HepG2 (cell line): ENCODE results near the gene VARS1. TPM values are rescaled to one million over a fixed set of nuclear protein-coding genes. Genes with fewer than 3 reads are reported as not detected.

ENCODE experiments used
- CCAR2 ChIP-seq: fragments of 200-400 bp; formaldehyde crosslinking; optimal IDR thresholded peaks from 2 replicates; pipeline ENCODE3; 2018; ENCODE audit warnings: low read depth, mild to moderate bottlenecking, low read length, moderate library complexity
- GFI1 ChIP-seq: sonication (generic); formaldehyde crosslinking; IDR thresholded peaks from 2 replicates; pipeline ENCODE4 v1.5.0; 2020; ENCODE audit warnings: missing genetic modification reagents, mild to moderate bottlenecking, borderline replicate concordance
- HNRNPK ChIP-seq: fragments of 200-400 bp; formaldehyde crosslinking; IDR thresholded peaks from 2 replicates; pipeline ENCODE4 v1.6.1; 2018; ENCODE audit warnings: low read length, low read depth, moderate library complexity, mild to moderate bottlenecking; ENCODE audit not compliant: poor library complexity, severe bottlenecking
- KAT8 ChIP-seq: IDR thresholded peaks from 2 replicates; pipeline ENCODE4 v1.6.1; 2016; ENCODE audit warnings: missing genetic modification reagents, missing compliant biosample characterization
- NPAS2 ChIP-seq: sonication (generic); formaldehyde crosslinking; IDR thresholded peaks from 2 replicates; pipeline ENCODE4 v1.8.0; 2022; ENCODE audit warnings: mild to moderate bottlenecking, missing genetic modification reagents, borderline replicate concordance
- RARA ChIP-seq: IDR thresholded peaks from 2 replicates; pipeline ENCODE4 v1.6.1; 2016; ENCODE audit warnings: missing genetic modification reagents, missing compliant biosample characterization
- SMARCE1 ChIP-seq: fragments of 450-650 bp; IDR thresholded peaks from 2 replicates; pipeline ENCODE4 v1.6.1; 2017; ENCODE audit warnings: borderline replicate concordance
- SOX5 ChIP-seq: IDR thresholded peaks from 2 replicates; pipeline ENCODE4 v1.6.1; 2016; ENCODE audit warnings: borderline replicate concordance
- TCF7 ChIP-seq: sonication (generic); IDR thresholded peaks from 2 replicates; pipeline ENCODE4 v1.6.1; 2016; ENCODE audit warnings: antibody characterized with exemption, low read depth
- TMF1 ChIP-seq: sonication (generic); formaldehyde crosslinking; IDR thresholded peaks from 2 replicates; pipeline ENCODE4 v1.8.1; 2022; ENCODE audit warnings: low read depth, missing genetic modification reagents
- ZNF354B ChIP-seq: sonication (generic); formaldehyde crosslinking; IDR thresholded peaks from 2 replicates; pipeline ENCODE4 v1.8.0; 2022; ENCODE audit warnings: mild to moderate bottlenecking, missing genetic modification reagents
- ZNF746 ChIP-seq: sonication (generic); formaldehyde crosslinking; IDR thresholded peaks from 2 replicates; pipeline ENCODE4 v1.8.0; 2022; ENCODE audit warnings: mild to moderate bottlenecking, missing genetic modification reagents
- ZNF776 ChIP-seq: sonication (generic); formaldehyde crosslinking; IDR thresholded peaks from 2 replicates; pipeline ENCODE4 v1.4.0; 2020; ENCODE audit warnings: mild to moderate bottlenecking, missing genetic modification reagents
- polyA plus RNA-seq, 8 experiments: library from polyadenylated mRNA; depleted of rRNA in 3 of 8; stranded (reverse) in 7 of 8; unstranded in 1 of 8; fragments of >200 nt; fragmentation: Illumina TruSeq in 4 of 8; extraction: Trizol in 4 of 8; gene quantifications; 2 replicates each; pipeline versions ENCODE4 v1.2.1 to v1.2.3, GENCODE V29; 2011 to 2016; ENCODE audit warnings: low read depth in 4 of 8, missing spikeins in 1 of 8, mixed read lengths in 1 of 8; ENCODE audit not compliant: insufficient read depth in 1 of 8
- total RNA-seq, 5 experiments: library from RNA; depleted of rRNA; stranded (reverse); fragments of >200 nt; fragmentation: Illumina TruSeq; extraction: Trizol; gene quantifications; 2 replicates each; pipeline ENCODE4 v1.2.3, GENCODE V29; 2016; ENCODE audit warnings: low read depth in 1 of 5
- TF ChIP-seq, protein P1 (sequence below): sonication (generic); formaldehyde crosslinking; IDR thresholded peaks from 2 replicates; pipeline ENCODE4 v1.5.0; 2020; ENCODE audit warnings: missing genetic modification reagents, mild to moderate bottlenecking, borderline replicate concordance
- TF ChIP-seq, protein P2 (sequence below): sonication (generic); formaldehyde crosslinking; IDR thresholded peaks from 2 replicates; pipeline ENCODE4 v1.4.0; 2020; ENCODE audit warnings: low read depth, mild to moderate bottlenecking, missing genetic modification reagents
- TF ChIP-seq, protein P3 (sequence below): sonication (generic); formaldehyde crosslinking; IDR thresholded peaks from 2 replicates; pipeline ENCODE4 v1.5.1; 2020; ENCODE audit warnings: mild to moderate bottlenecking, missing genetic modification reagents, borderline replicate concordance
- TF ChIP-seq, protein P4 (sequence below): sonication (generic); formaldehyde crosslinking; IDR thresholded peaks from 2 replicates; pipeline ENCODE4 v1.5.0; 2020; ENCODE audit warnings: mild to moderate bottlenecking, missing genetic modification reagents
- TF ChIP-seq, protein P5 (sequence below): sonication (generic); formaldehyde crosslinking; IDR thresholded peaks from 2 replicates; pipeline ENCODE4 v1.8.0; 2022; ENCODE audit warnings: mild to moderate bottlenecking, missing genetic modification reagents
- TF ChIP-seq, protein P6 (sequence below): sonication (generic); formaldehyde crosslinking; IDR thresholded peaks from 2 replicates; pipeline ENCODE4 v1.4.0; 2020; ENCODE audit warnings: mild to moderate bottlenecking, missing genetic modification reagents, borderline replicate concordance

The VARS1 gene
- total and polyA plus RNA-seq, 2 of the 13 experiments (the other 11 are each of a cell fraction or from before 2014, with no cell fraction given) = 14.7 to 56.1 TPM

DNA sequence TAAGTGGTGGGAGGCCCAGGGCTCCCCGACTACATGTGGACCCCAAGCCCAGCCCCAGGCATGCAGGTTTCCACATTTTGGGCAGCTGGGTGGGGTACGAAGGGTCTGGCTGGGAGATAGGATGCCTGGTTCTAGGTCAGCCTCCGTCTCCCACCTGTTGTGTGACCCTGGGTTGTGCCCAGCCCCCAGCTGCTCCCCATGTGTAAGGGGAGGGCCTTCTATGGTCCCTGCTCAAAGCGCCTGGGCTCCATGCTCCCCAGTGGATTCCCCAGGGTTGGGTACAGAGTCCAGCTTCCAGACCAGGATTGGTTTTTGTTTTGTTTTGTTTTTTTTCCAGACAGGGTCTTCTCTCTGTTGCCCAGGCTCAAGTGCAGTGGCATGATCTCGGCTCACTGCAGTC, 17.4 kb downstream of the VARS1 start (continued):
- TF ChIP-seq, protein P1, sequence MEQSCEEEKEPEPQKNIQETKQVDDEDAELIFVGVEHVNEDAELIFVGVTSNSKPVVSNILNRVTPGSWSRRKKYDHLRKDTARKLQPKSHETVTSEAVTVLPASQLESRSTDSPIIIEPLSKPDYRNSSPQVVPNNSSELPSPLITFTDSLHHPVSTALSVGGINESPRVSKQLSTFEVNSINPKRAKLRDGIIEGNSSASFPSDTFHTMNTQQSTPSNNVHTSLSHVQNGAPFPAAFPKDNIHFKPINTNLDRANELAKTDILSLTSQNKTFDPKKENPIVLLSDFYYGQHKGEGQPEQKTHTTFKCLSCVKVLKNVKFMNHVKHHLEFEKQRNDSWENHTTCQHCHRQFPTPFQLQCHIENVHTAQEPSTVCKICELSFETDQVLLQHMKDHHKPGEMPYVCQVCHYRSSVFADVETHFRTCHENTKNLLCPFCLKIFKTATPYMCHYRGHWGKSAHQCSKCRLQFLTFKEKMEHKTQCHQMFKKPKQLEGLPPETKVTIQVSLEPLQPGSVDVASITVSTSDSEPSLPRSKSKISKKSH (CRISPR knock-in tag) = no peak
- TF ChIP-seq, protein P2, sequence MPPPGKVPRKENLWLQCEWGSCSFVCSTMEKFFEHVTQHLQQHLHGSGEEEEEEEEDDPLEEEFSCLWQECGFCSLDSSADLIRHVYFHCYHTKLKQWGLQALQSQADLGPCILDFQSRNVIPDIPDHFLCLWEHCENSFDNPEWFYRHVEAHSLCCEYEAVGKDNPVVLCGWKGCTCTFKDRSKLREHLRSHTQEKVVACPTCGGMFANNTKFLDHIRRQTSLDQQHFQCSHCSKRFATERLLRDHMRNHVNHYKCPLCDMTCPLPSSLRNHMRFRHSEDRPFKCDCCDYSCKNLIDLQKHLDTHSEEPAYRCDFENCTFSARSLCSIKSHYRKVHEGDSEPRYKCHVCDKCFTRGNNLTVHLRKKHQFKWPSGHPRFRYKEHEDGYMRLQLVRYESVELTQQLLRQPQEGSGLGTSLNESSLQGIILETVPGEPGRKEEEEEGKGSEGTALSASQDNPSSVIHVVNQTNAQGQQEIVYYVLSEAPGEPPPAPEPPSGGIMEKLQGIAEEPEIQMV (CRISPR knock-in tag) = no peak
- TF ChIP-seq CCAR2 = no peak
- TF ChIP-seq, protein P3, sequence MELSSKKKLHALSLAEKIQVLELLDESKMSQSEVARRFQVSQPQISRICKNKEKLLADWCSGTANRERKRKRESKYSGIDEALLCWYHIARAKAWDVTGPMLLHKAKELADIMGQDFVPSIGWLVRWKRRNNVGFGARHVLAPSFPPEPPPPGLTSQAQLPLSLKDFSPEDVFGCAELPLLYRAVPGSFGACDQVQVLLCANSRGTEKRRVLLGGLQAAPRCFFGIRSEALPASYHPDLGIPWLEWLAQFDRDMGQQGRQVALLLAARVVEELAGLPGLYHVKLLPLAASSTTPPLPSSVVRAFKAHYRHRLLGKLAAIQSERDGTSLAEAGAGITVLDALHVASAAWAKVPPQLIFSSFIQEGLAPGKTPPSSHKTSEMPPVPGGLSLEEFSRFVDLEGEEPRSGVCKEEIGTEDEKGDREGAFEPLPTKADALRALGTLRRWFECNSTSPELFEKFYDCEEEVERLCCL (CRISPR knock-in tag) = no peak
- TF ChIP-seq SOX5 = no peak; the same call in 1 of the 2 replicates
- no peak for TF ChIP-seq TCF7
- TF ChIP-seq, protein P4, sequence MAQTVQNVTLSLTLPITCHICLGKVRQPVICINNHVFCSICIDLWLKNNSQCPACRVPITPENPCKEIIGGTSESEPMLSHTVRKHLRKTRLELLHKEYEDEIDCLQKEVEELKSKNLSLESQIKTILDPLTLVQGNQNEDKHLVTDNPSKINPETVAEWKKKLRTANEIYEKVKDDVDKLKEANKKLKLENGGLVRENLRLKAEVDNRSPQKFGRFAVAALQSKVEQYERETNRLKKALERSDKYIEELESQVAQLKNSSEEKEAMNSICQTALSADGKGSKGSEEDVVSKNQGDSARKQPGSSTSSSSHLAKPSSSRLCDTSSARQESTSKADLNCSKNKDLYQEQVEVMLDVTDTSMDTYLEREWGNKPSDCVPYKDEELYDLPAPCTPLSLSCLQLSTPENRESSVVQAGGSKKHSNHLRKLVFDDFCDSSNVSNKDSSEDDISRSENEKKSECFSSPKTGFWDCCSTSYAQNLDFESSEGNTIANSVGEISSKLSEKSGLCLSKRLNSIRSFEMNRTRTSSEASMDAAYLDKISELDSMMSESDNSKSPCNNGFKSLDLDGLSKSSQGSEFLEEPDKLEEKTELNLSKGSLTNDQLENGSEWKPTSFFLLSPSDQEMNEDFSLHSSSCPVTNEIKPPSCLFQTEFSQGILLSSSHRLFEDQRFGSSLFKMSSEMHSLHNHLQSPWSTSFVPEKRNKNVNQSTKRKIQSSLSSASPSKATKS = no peak
- TF ChIP-seq, protein P5, sequence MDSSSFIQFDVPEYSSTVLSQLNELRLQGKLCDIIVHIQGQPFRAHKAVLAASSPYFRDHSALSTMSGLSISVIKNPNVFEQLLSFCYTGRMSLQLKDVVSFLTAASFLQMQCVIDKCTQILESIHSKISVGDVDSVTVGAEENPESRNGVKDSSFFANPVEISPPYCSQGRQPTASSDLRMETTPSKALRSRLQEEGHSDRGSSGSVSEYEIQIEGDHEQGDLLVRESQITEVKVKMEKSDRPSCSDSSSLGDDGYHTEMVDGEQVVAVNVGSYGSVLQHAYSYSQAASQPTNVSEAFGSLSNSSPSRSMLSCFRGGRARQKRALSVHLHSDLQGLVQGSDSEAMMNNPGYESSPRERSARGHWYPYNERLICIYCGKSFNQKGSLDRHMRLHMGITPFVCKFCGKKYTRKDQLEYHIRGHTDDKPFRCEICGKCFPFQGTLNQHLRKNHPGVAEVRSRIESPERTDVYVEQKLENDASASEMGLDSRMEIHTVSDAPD (CRISPR knock-in tag) = no peak
- peak; percentile 22; the same call in 1 of the 2 replicates for TF ChIP-seq RARA (CRISPR knock-in tag)
- peak; percentile 51; the same call in 1 of the 2 replicates for TF ChIP-seq KAT8 (CRISPR knock-in tag)
- TF ChIP-seq, protein P6, sequence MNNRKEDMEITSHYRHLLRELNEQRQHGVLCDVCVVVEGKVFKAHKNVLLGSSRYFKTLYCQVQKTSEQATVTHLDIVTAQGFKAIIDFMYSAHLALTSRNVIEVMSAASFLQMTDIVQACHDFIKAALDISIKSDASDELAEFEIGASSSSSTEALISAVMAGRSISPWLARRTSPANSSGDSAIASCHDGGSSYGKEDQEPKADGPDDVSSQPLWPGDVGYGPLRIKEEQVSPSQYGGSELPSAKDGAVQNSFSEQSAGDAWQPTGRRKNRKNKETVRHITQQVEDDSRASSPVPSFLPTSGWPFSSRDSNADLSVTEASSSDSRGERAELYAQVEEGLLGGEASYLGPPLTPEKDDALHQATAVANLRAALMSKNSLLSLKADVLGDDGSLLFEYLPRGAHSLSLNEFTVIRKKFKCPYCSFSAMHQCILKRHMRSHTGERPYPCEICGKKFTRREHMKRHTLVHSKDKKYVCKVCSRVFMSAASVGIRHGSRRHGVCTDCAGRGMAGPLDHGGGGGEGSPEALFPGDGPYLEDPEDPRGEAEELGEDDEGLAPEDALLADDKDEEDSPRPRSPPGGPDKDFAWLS = no peak
- TF ChIP-seq SMARCE1 = no peak
- TF ChIP-seq HNRNPK = no peak
- TF ChIP-seq GFI1 (CRISPR knock-in tag) = no peak
- TF ChIP-seq ZNF776 (CRISPR knock-in tag) = no peak
- TF ChIP-seq NPAS2 (CRISPR knock-in tag) = no peak
- TF ChIP-seq TMF1 (CRISPR knock-in tag) = no peak
- TF ChIP-seq ZNF746 (CRISPR knock-in tag) = no peak
- TF ChIP-seq ZNF354B (CRISPR knock-in tag) = no peak
